Activated T-helper 2 cell treated with anti-CD3 and anti-CD28 coated beads, Interferon-gamma antibody, Interleukin-2, Interleukin-4, amounts not matched to agents 10 μg/mL and 5 μg/mL and 100 μg/mL, durations not matched to agents 14 hours and 24 hours and 36 hours (primary cell): ENCODE results near the gene SDR42E2. TPM values are rescaled to one million over a fixed set of nuclear protein-coding genes. Genes with fewer than 3 reads are reported as not detected.
"Not testable (repeated sequence)": the region's sequence is repeated elsewhere in the genome, so short reads cannot be mapped to it uniquely, and the experiment has no call there.

Experiments used
- DNase-seq: peaks from one replicate; pipeline ENCODE4 v3.0.0; 2021; ENCODE audit warnings: low spot score
- H3K27ac Mint-ChIP-seq: one replicate; pipeline ENCODE4 v1.8.0; 2021; ENCODE audit warnings: mixed read lengths
- H3K27me3 Mint-ChIP-seq: one replicate; pipeline ENCODE4 v1.8.0; 2021; ENCODE audit warnings: low read depth, mixed read lengths
- H3K36me3 Mint-ChIP-seq: one replicate; pipeline ENCODE4 v1.8.0; 2021; ENCODE audit warnings: low read depth, mixed read lengths
- H3K4me1 Mint-ChIP-seq: one replicate; pipeline ENCODE4 v1.8.0; 2021; ENCODE audit warnings: low read depth, mixed read lengths
- H3K4me3 Mint-ChIP-seq: one replicate; pipeline ENCODE4 v1.8.0; 2021; ENCODE audit warnings: low read depth, mild to moderate bottlenecking, moderate library complexity, mixed read lengths
- H3K9me3 Mint-ChIP-seq: one replicate; pipeline ENCODE4 v1.8.0; 2021; ENCODE audit warnings: mixed read lengths
- intact Hi-C: fragments of 100-400 bp; cut with micrococcal nuclease; formaldehyde crosslinking; loops from one replicate; pipeline ENCODE4 v1.15.1; 2023
- total RNA-seq: library from RNA; stranded (reverse); gene quantifications from 2 replicates; pipeline ENCODE4 v1.2.3, GENCODE V29; 2022

The SDR42E2 gene
- total RNA-seq, 1 donor from 2014 or later = 0.09 TPM

DNA sequence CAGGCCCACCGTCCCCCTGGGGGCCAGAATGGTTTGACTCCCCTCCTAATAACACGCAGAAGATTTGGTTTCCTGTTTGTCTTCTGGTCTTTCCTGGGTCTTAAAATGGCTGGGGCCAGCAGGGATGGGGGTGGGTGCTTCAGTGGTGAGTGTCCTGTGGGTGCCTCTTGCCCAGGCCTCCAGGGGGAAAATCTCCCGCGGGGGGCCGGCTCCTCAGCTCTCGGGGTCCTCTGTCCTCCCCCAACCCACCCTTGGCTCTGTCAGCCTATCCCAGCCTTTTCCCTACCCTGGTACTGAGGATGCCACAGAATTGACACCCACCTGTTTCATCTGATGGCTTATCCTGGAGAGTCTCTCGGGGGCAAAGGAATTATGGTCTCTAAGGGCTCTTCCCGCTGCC lies 23.8 kb upstream of the SDR42E2 start:
- Mint-ChIP-seq H3K4me3 (no peak overlapping the region), H3K27ac (no peak overlapping the region), H3K4me1 (no peaks in the 10 kb centered on the region), H3K36me3 (no peaks in the 10 kb centered on the region), H3K27me3 (peaks cover 6% of the 10 kb centered on the region), H3K9me3 (no peaks in the 10 kb centered on the region)
- no peak for DNase-seq
- intact Hi-C loops = no loop called here

DNA sequence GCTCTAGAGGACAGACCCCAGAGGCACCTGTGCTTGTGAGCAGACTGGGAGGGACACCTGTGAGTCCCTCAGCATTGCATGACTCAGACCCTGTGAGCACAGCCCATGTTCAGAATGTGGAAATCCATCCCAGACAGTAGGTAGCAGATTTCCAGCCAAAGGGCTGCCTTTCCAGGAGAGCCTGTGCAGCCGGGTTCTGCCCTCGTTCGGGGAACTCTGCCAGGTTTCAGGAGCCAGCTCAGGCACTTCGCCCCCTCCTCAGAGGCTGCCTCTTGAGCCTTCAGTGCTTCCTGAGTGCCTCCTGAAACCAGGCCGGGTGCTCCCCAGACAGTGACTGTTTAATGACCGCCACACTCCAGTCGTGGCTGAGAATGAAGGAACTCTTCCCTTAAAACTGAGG lies 23.3 kb upstream of the SDR42E2 start:
- intact Hi-C loops = no loop called here
- peaks cover 6% of the 10 kb centered on the region for H3K27me3 Mint-ChIP-seq
- no peaks in the 10 kb centered on the region for H3K9me3 Mint-ChIP-seq
- no peak overlapping the region for H3K4me3 Mint-ChIP-seq
- no peak for DNase-seq
- H3K36me3 Mint-ChIP-seq = no peaks in the 10 kb centered on the region
- no peaks in the 10 kb centered on the region for H3K4me1 Mint-ChIP-seq
- no peak overlapping the region for H3K27ac Mint-ChIP-seq

DNA sequence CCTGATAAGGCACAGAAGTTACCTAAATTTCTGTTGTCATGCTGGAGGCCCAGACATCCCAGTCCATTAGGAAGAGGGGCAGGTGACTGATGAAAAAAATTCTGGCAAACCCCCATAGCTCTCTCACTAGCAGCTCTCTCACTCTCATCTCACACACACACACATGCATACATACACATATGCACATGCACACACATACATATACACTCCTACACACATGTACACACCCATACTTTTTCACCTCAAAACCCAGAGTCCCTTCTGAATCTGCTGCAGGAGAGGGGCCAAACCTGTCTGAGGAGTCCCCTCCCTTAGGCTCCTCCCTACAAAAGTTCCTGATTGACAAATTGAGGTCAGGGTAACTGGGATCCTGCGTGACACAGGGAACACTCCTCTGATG lies 22.6 kb upstream of the SDR42E2 start:
- no peaks in the 10 kb centered on the region for H3K4me1 Mint-ChIP-seq

DNA sequence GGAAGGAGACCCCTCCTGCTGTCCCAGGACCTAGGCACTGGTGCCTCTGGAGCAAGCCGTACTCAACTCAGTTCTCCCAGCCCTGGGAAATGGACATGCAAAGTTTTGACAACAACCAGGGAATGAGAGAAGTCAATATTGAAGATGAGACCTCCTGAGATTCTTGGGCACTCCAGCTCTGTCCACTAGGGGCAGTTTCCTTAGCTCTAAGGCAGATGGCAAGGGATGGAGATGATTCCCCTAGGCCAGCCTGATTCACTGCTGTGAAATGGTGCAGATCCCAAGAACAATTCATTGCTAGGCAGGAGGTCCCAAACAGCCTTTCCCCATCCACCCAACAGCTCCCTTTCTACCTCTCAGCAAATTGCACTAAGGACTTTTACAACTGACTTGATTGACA lies 20.5 kb upstream of the SDR42E2 start:
- Mint-ChIP-seq H3K9me3 (no peaks in the 10 kb centered on the region), H3K4me1 (no peaks in the 10 kb centered on the region), H3K4me3 (no peak overlapping the region), H3K27ac (no peak overlapping the region), H3K36me3 (no peaks in the 10 kb centered on the region), H3K27me3 (peaks cover 7% of the 10 kb centered on the region)
- no peak for DNase-seq
- intact Hi-C loops = no loop called here

More for the DNA sequence above, 22.6 kb upstream of the SDR42E2 start:
- Mint-ChIP-seq H3K4me3 (no peak overlapping the region), H3K27me3 (peaks cover 8% of the 10 kb centered on the region), H3K27ac (no peak overlapping the region), H3K9me3 (no peaks in the 10 kb centered on the region), H3K36me3 (no peaks in the 10 kb centered on the region)
- DNase-seq = no peak
- intact Hi-C loops = no loop called here

DNA sequence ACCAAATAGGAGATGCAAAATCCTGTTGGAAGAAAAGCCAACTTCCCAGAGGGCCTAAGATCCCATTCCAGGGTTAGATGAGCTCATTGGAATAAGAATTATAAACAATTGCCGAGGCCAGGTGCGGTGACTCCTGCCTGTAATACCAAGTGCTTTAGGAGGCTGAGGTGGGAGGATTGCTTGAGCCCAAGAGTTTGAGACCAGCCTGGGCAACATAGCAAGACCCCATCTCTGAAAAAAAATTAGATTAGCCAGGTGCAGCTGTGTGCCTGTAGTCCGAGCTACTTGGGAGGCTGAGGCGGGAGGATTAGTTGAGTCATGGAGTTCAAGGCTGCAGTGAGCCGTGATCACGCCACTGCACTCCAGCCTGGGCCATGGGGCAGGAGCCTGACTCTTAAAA lies 17.8 kb upstream of the SDR42E2 start:
- H3K27ac Mint-ChIP-seq = no peak overlapping the region

DNA sequence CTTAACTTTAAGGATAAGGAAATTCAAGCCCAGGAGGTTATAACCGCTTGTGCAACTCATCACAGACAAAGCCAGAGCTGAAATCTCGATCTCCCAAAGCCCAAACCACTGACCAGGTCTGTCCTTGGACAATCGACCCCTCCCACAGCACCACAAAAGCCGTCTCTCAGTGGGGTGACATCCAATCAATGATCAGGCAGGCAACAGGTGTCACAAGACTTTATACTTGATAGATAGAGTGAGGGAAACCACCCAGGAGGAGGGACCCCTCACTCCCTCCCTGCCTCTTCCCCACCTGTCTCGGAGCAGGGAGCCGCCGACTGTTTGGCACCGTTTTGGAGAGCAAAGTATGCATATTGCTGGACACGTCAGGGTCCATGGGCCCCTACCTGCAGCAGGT lies 14.5 kb upstream of the SDR42E2 start:
- Mint-ChIP-seq H3K4me3 (no peak overlapping the region), H3K4me1 (no peaks in the 10 kb centered on the region), H3K27me3 (peaks cover 5% of the 10 kb centered on the region), H3K27ac (no peak overlapping the region), H3K9me3 (no peaks in the 10 kb centered on the region), H3K36me3 (no peaks in the 10 kb centered on the region)
- intact Hi-C loops = no loop called here
- no peak for DNase-seq

More for the DNA sequence above, 17.8 kb upstream of the SDR42E2 start:
- no peak for DNase-seq
- intact Hi-C loops = no loop called here
- Mint-ChIP-seq H3K36me3 (no peaks in the 10 kb centered on the region), H3K4me1 (no peaks in the 10 kb centered on the region), H3K27me3 (peaks cover 5% of the 10 kb centered on the region), H3K4me3 (no peak overlapping the region), H3K9me3 (no peaks in the 10 kb centered on the region)

DNA sequence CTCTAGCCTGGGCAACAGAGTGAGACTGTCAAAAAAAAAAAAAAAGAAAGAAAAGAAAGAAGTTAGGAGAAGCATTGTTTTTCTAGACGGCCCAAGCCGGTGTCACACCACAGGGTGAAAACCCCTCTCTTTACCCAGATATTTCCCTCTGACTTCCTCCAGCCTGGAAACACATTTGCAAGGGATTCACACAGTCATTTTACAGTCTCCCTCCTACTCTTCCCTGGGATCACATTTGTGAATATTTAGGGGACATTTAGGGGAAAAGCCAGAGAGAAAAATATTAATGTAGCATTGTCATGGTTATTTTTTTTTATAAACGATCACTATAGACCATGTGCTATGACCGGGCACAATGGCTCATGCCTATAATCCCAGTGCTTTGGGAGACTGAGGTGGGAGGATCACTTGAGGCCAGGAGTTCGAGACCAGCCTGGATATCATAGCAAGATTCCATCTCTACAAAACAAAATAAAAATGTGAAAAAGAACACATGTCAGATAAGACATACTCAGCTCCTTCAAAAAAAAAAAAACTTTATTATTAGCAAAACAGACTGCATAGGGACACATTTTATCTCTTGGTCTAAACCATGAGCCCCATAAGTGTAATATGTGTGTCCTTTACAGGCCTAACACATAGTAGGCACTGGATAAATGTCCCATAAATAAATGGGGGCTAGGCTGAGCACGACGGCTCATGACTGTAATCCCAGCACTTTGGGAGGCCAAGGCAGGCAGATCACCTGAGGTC lies 10.9 kb upstream of the SDR42E2 start:
- Mint-ChIP-seq H3K36me3 (no peaks in the 10 kb centered on the region), H3K27ac (no peak overlapping the region), H3K9me3 (no peaks in the 10 kb centered on the region), H3K4me1 (no peaks in the 10 kb centered on the region), H3K27me3 (no peaks in the 10 kb centered on the region), H3K4me3 (no peak overlapping the region)
- intact Hi-C loops = no loop called here
- DNase-seq = no peak

DNA sequence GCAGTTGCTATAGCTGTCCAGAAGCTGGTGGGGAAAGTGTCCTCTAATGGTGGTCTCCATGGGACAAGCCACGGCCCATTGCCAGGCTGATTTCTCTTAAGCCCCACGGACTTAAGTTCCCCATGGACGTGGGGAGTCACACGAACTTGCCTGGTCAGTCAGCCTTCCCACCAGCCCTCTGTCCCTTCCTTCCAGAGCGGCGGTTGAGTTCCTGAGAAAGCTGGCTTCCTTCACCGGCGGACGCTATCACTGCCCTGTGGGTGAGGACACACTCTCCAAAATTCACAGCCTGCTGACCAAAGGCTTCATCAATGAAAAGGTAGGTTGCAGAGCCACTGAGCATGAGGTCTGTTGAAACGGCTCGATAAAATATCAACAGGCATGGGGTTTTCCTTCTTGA lies 10.0 kb upstream of the SDR42E2 start:
- no peak overlapping the region for H3K27ac Mint-ChIP-seq
- H3K4me1 Mint-ChIP-seq = no peaks in the 10 kb centered on the region
- no peaks in the 10 kb centered on the region for H3K9me3 Mint-ChIP-seq
- no peaks in the 10 kb centered on the region for H3K36me3 Mint-ChIP-seq
- H3K27me3 Mint-ChIP-seq = no peaks in the 10 kb centered on the region
- intact Hi-C loops = no loop called here
- DNase-seq = no peak
- no peak overlapping the region for H3K4me3 Mint-ChIP-seq

DNA sequence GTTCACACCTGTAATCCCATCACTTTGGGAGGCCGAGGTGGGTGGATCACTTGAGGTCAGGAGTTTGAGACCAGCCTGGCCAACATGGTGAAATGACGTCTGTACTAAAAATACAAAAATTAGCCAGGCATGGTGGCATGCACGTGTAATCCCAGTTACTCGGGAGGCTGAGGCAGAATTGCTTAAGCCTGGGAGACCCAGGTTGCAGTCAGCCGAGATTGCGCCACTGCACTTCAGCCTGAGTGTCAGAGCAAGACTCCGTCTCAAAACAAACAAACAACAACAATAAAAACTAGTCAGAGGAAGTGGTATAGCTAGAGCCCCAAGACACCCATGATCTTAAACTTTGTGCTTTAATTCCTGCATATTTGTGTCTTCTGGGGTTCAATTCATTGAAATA lies 9.2 kb upstream of the SDR42E2 start:
- H3K4me3 Mint-ChIP-seq, DNase-seq, H3K4me1 Mint-ChIP-seq, H3K9me3 Mint-ChIP-seq, H3K27me3 Mint-ChIP-seq, H3K36me3 Mint-ChIP-seq, H3K27ac Mint-ChIP-seq, intact Hi-C loops: not testable (repeated sequence)

DNA sequence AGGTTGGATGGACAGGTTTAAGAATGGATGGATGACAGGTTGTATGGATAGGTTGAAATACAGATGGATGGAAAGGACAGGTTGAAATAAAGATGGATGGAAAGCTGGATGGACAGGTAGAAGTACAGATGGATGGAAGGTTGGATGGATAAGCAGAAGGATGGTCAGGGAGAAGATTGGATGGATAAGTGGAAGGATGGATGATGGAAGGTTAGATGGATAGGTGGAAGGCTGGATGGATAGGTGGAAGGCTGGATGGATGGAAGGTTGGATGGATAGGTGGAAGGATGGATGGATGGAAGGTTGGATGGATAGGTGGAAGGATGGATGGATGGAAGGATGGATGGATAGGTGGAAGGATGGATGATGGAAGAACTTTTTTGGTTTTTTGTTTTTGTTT lies 905 bp upstream of the SDR42E2 start:
- Mint-ChIP-seq H3K9me3 (no peaks in the 10 kb centered on the region), H3K36me3 (no peaks in the 10 kb centered on the region), H3K27me3 (peaks cover 20% of the 10 kb centered on the region), H3K4me3 (no peak overlapping the region), H3K4me1 (no peaks in the 10 kb centered on the region), H3K27ac (no peak overlapping the region)
- intact Hi-C loops = no loop called here
- no peak for DNase-seq

DNA sequence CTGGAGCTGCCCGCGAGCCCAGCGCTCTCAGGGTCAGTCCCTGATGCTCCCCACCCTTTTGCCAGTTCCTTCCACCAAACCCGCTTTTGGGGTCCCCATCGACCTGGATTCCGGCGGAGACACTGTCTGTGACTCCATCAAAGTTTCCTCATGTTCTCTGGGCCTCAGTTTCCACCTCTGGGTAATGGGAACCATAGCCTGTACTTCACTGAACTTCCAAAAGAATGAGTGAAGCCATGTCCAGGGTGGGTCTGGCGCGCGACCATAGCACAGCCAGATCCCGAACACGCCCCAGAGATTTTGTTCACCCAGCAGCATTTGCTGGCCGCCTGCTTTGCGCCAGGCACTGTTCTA lies 327 bp downstream of the SDR42E2 start:
- no peak for DNase-seq
- H3K4me1 Mint-ChIP-seq = no peaks in the 10 kb centered on the region
- no peak overlapping the region for H3K4me3 Mint-ChIP-seq
- no peaks in the 10 kb centered on the region for H3K36me3 Mint-ChIP-seq
- peaks cover 20% of the 10 kb centered on the region for H3K27me3 Mint-ChIP-seq
- no peak overlapping the region for H3K27ac Mint-ChIP-seq
- H3K9me3 Mint-ChIP-seq = no peaks in the 10 kb centered on the region
- intact Hi-C loops = no loop called here

DNA sequence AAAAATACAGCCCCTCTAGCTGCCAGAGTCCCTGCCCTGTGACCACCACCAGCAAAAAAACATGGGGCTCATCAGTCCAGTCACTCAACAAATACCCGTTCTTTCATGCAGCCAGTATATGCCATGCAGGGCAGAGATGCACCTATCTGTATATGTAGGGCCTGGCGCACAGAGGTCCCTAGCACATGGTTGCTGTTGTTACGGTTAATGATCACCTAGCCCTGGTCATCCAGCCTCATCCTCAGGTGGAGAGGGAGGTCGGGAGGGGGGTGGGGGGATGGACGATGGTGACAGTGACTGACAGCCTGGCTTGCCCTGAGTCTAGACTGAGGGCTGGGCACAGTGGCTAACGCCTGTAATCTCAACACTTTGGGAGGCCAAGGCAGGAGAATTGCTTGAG lies 1.5 kb downstream of the SDR42E2 start:
- no peak overlapping the region for H3K27ac Mint-ChIP-seq
- intact Hi-C loops = no loop called here
- H3K4me1 Mint-ChIP-seq = no peaks in the 10 kb centered on the region
- no peak overlapping the region for H3K4me3 Mint-ChIP-seq
- no peaks in the 10 kb centered on the region for H3K9me3 Mint-ChIP-seq
- H3K36me3 Mint-ChIP-seq = no peaks in the 10 kb centered on the region
- peaks cover 20% of the 10 kb centered on the region for H3K27me3 Mint-ChIP-seq
- DNase-seq = no peak

DNA sequence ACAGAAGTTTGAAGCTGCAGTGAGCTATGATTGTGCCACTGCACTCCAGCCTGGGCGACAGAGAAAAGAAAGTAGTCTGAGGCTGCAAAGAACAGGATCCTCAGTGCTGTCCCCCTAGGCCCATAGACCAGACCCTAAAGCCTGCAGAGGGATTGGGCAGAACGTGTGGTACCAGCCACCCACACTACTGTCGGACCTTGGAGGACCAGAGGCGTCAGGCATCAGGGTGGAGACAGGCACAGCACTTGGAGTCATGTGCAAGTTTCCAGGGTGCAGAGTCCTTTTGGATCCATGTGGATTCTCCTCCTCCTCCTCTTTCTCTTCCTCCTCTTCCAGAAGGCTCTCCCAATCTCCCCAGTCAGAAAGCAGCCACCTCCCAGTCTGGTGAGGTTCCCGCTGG lies 2.2 kb downstream of the SDR42E2 start:
- Mint-ChIP-seq H3K27ac (no peak overlapping the region), H3K4me1 (no peaks in the 10 kb centered on the region), H3K9me3 (no peaks in the 10 kb centered on the region), H3K36me3 (no peaks in the 10 kb centered on the region), H3K4me3 (no peak overlapping the region), H3K27me3 (peaks cover 20% of the 10 kb centered on the region)
- intact Hi-C loops = no loop called here
- no peak for DNase-seq
